ENCODE results near the gene CLIC5. TPM values are rescaled to one million over a fixed set of nuclear protein-coding genes. Genes with fewer than 3 reads are reported as not detected.

The CLIC5 gene
- total and polyA plus RNA-seq, 2 of the 8 experiments (the other 6 are each of a cell fraction or from before 2014, with no cell fraction given), result 0.12 to 0.15 TPM

DNA sequence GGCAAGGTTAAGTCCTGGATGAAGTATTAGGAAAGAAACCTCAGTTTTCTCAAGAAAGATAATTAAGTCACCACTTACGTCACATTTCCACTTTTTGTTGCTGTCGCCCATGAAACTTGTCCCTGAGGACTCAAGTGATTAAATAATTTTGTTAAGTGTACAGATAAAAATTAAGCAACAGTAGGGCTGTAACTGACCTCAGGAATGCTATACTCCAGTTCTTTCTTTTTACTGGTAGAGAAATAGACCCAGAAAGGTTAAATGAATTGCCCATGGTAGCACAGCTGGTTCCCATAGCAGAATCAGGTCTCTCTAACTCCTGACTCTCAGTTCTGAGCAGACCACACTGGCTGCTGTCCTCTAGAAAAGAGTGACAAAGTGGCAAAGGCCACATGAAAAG is 54.5 kb downstream of the CLIC5 start:
- 78% methylated on average over 2 of the region's 2 CpGs; no CpG with 5 or more reads in 1 of the 2 experiments for WGBS, 2 experiments (ENCODE audit: extremely low coverage in 1 of 2, insufficient coverage in 1 of 2, insufficient read length in 1 of 2, insufficient replicate concordance in 2 of 2, low coverage in 1 of 2, low lambda C conversion rate in 2 of 2, missing lambda C conversion rate in 1 of 2)
- no peak overlapping the region for H4K91ac ChIP-seq (replicated peaks; ENCODE audit: insufficient read length, low read length)
- H2BK20ac ChIP-seq (ENCODE audit: low read length), result no peak overlapping the region
- H3K79me1 ChIP-seq (ENCODE audit: low read depth, low read length), result no peaks in the 10 kb centered on the region
- H3K56ac ChIP-seq (replicated peaks; ENCODE audit: insufficient read length, low read depth, low read length), result no peak overlapping the region
- no peak overlapping the region for H3K14ac ChIP-seq (ENCODE audit: insufficient read length)
- no peak overlapping the region for H3K23ac ChIP-seq (ENCODE audit: insufficient read length)
- FAIRE-seq, result no peak
- no peaks in the 10 kb centered on the region for H3K36me3 ChIP-seq (ENCODE audit: control insufficient read depth in 2 of 4, insufficient read depth in 4 of 4, low read length in 3 of 4)
- H3K27me3 ChIP-seq (replicated peaks in 1 of 4; ENCODE audit: control insufficient read depth in 3 of 4, extremely low read depth in 1 of 4, insufficient read depth in 3 of 4, low read length in 3 of 4), result no peaks in the 10 kb centered on the region
- H2BK12ac ChIP-seq (ENCODE audit: low read depth, low read length), result no peak overlapping the region
- H4K20me1 ChIP-seq (replicated peaks in 1 of 2; ENCODE audit: control insufficient read depth in 1 of 2, insufficient read depth in 2 of 2, low read length in 2 of 2), result no peaks in the 10 kb centered on the region
- no peaks in the 10 kb centered on the region; a peak in 2 of 7 replicates for H3K4me1 ChIP-seq (replicated peaks in 1 of 4; ENCODE audit: control insufficient read depth in 3 of 4, insufficient read depth in 4 of 4, low read length in 3 of 4)
- H2BK15ac ChIP-seq (ENCODE audit: low read length), result no peak overlapping the region
- H3K9ac ChIP-seq (replicated peaks in 1 of 4; ENCODE audit: extremely low read depth in 1 of 4, low read depth in 3 of 4, low read length in 3 of 4), result no peak overlapping the region
- 0 out of 4 replicates have a peak, but pooled peaks cover 0 to 2% of the 10 kb centered on the region in 2 experiments for H3K9me3 ChIP-seq (ENCODE audit: insufficient read depth in 2 of 2, low read depth in 1 of 2, low read length in 1 of 2)
- no peak overlapping the region for H3K4ac ChIP-seq (replicated peaks; ENCODE audit: insufficient read length, low read depth, low read length)
- H4K8ac ChIP-seq (ENCODE audit: extremely low read depth, insufficient read depth, low read length), result no peak overlapping the region
- no peak overlapping the region for H4K5ac ChIP-seq (ENCODE audit: insufficient read length, low read depth, low read length)
- no peak overlapping the region for H3K4me3 ChIP-seq (ENCODE audit: extremely low read depth in 1 of 4, insufficient read depth in 2 of 4, low read depth in 3 of 4, low read length in 4 of 4)
- POLR2A ChIA-PET (ENCODE audit: partially characterized antibody), result no interaction called here
- TF ChIP-seq SIN3A (conservative IDR thresholded peaks at IDR 0.05 in 1 of 2, IDR thresholded peaks at IDR 0.05 in 1 of 2; ENCODE audit: low read depth in 1 of 2, low read length in 2 of 2) (no peak), POLR2A (IDR thresholded peaks at IDR 0.05; ENCODE audit: control extremely low read depth in 1 of 2, low read depth in 2 of 2, low read length in 2 of 2) (no peak), TCF12 (IDR thresholded peaks at IDR 0.05; ENCODE audit: low read depth, low read length) (no peak), SIRT6 (IDR thresholded peaks at IDR 0.05; ENCODE audit: low read length) (no peak), SIX5 (IDR thresholded peaks at IDR 0.05; ENCODE audit: low read depth, low read length) (no peak), CEBPB (IDR thresholded peaks at IDR 0.05; ENCODE audit: low read depth, low read length) (no peak), FOSL1 (IDR thresholded peaks at IDR 0.05; ENCODE audit: insufficient read depth, low read depth, low read length) (no peak), RXRA (IDR thresholded peaks at IDR 0.05; ENCODE audit: insufficient read depth, low read depth, low read length) (no peak), TBP (IDR thresholded peaks at IDR 0.05; ENCODE audit: low read depth, low read length) (no peak), JUN (IDR thresholded peaks at IDR 0.05; ENCODE audit: low read depth, low read length) (no peak), NANOG (IDR thresholded peaks at IDR 0.05; ENCODE audit: insufficient read depth, low read depth, low read length, poor library complexity, severe bottlenecking) (no peak), TAF1 (IDR thresholded peaks at IDR 0.05; ENCODE audit: low read depth, low read length) (no peak), RFX5 (IDR thresholded peaks at IDR 0.05; ENCODE audit: borderline replicate concordance, low read depth, low read length) (no peak), SP2 (IDR thresholded peaks at IDR 0.05; ENCODE audit: low read length) (no peak), JUND (IDR thresholded peaks at IDR 0.05; ENCODE audit: low read length) (no peak), PHF8 (conservative IDR thresholded peaks at IDR 0.05; ENCODE audit: low read depth, low read length) (no peak)
- H3K27ac ChIP-seq (ENCODE audit: low read depth, low read length), result no peak overlapping the region
- H3K18ac ChIP-seq (ENCODE audit: extremely low read depth, low read length), result no peak overlapping the region
- CTCF ChIA-PET (ENCODE audit: partially characterized antibody), result interaction anchor here (1.0 kb wide), 2 partner anchors 39 to 182 kb away, joined by 3 to 4 read pairs; no protein-coding TSS in a partner anchor
- no peak overlapping the region for H2BK5ac ChIP-seq (ENCODE audit: low read depth, low read length)
- DNase-seq (ENCODE audit: low read depth in 1 of 2, low spot score in 2 of 2), result no peak
- H3K4me2 ChIP-seq (ENCODE audit: insufficient read depth in 1 of 2, low read depth in 2 of 2, low read length in 2 of 2), result no peak overlapping the region
- no peak overlapping the region for H2BK120ac ChIP-seq (replicated peaks; ENCODE audit: low read depth, low read length)
- no peak overlapping the region for H2AFZ ChIP-seq (ENCODE audit: low read length)
- no peak overlapping the region for H2AK5ac ChIP-seq (ENCODE audit: low read depth, low read length)
- H3K23me2 ChIP-seq (ENCODE audit: low read depth, low read length), result no peaks in the 10 kb centered on the region
- H3K79me2 ChIP-seq (ENCODE audit: control insufficient read depth in 1 of 2, insufficient read depth in 2 of 2, low read length in 2 of 2), result no peaks in the 10 kb centered on the region

Measured in H1 (cell line).